HCT116 (cell line): ENCODE data around the gene PLCB1. TPM values are rescaled to one million over a fixed set of nuclear protein-coding genes. Genes with fewer than 3 reads are reported as not detected.

ENCODE experiments used
- ATAC-seq: fragments of 200-7000 bp; cut with Tn5 transposase; 2 replicates; pipeline ENCODE4 v1.9.1; 2020; ENCODE audit warnings: mild to moderate bottlenecking, moderate library complexity
- BruUV-seq: library from RNA; stranded (reverse); fragments of 400-500 nt; replicated peaks from 2 replicates; lab custom pipeline; 2021; lab: Mats Ljungman, UMichigan
- CTCF ChIA-PET: fragments of 300-600 bp; sonication (Branson Sonifier 250); formaldehyde crosslinking; loops from one replicate; lab custom pipeline; 2021; ENCODE audit warnings: antibody characterized with exemption; lab: Charles Lee
- POLR2A ChIA-PET: fragments of 300-600, 350-600 bp; sonication (Branson Sonifier 250); formaldehyde crosslinking; loops from one replicate; lab custom pipeline; 2021; ENCODE audit warnings: antibody characterized with exemption; lab: Charles Lee
- RAD21 ChIA-PET, 2 experiments: fragments of 300-600 bp; sonication (Branson Sonifier 250); formaldehyde crosslinking; loops; one replicate each; lab custom pipeline; 2023; ENCODE audit warnings: low total read pairs in 2 of 2; ENCODE audit not compliant: uncharacterized antibody in 2 of 2, unreplicated experiment in 2 of 2, low non-redundant PET in 1 of 2; lab: Charles Lee
- DNase-seq: peaks from one replicate; pipeline ENCODE4 v3.0.0-alpha.2; 2010; ENCODE audit warnings: low read depth, low spot score
- H2AFZ ChIP-seq: fragments of 200-600 bp; shearing (Covaris generic), sonication (generic); 2 replicates; pipeline ENCODE4 v1.6.1; 2017; ENCODE audit warnings: low read depth, mixed run types, mixed read lengths, antibody characterized with exemption, low read length; ENCODE audit not compliant: poor library complexity, severe bottlenecking
- H3K27ac ChIP-seq: 2 replicates; pipeline ENCODE4 v1.5.1; 2012; ENCODE audit warnings: low read depth, low read length
- H3K27me3 ChIP-seq: fragments of 200-600 bp; sonication (generic); 2 replicates; pipeline ENCODE4 v1.6.1; 2016; ENCODE audit warnings: mixed run types, low read length, mixed read lengths; ENCODE audit not compliant: insufficient read depth
- H3K36me3 ChIP-seq, 2 experiments: fragments of 200-500 bp in 1 of 2; fragments of 200-600 bp in 1 of 2; sonication (Bioruptor generic) in 1 of 2; sonication (generic) in 1 of 2; 2 replicates each; pipeline versions ENCODE4 v1.5.1 to v1.6.1; 2014 to 2016; ENCODE audit warnings: low read length in 2 of 2, inconsistent platforms in 1 of 2, mixed read lengths in 1 of 2, mixed run types in 1 of 2; ENCODE audit not compliant: insufficient read depth in 2 of 2, control insufficient read depth in 1 of 2
- H3K4me1 ChIP-seq, 2 experiments: fragments of 200-600 bp in 1 of 2; sonication (generic) in 1 of 2; 2 replicates each; pipeline versions ENCODE4 v1.5.1 to v1.6.1; 2012 to 2017; ENCODE audit warnings: low read length in 2 of 2, inconsistent platforms in 1 of 2, mild to moderate bottlenecking in 1 of 2, mixed read lengths in 1 of 2, mixed run types in 1 of 2, moderate library complexity in 1 of 2; ENCODE audit not compliant: insufficient read depth in 2 of 2, control insufficient read depth in 1 of 2
- H3K4me2 ChIP-seq: fragments of 200-600 bp; sonication (generic); 2 replicates; pipeline ENCODE4 v1.6.1; 2017; ENCODE audit warnings: mixed run types, low read length, mixed read lengths
- H3K4me3 ChIP-seq, 2 experiments: fragments of 200-600 bp in 1 of 2; sonication (generic) in 1 of 2; replicated peaks in 1 of 2; 2 replicates each; pipeline ENCODE4 v1.5.1; 2011 to 2016; ENCODE audit warnings: low read length in 2 of 2, control low read depth in 1 of 2, low read depth in 1 of 2, mild to moderate bottlenecking in 1 of 2, mixed read lengths in 1 of 2, mixed run types in 1 of 2
- H3K79me2 ChIP-seq: fragments of 200-600 bp; sonication (generic); 2 replicates; pipeline ENCODE4 v1.6.1; 2017; ENCODE audit warnings: mild to moderate bottlenecking, mixed run types, low read length, moderate library complexity, mixed read lengths; ENCODE audit not compliant: insufficient read depth
- H3K9ac ChIP-seq: fragments of 200-600 bp; sonication (generic); 2 replicates; pipeline ENCODE4 v1.6.1; 2016; ENCODE audit warnings: low read length, mixed read lengths
- H3K9me2 ChIP-seq: fragments of 200-600 bp; sonication (generic), shearing (Covaris generic); 2 replicates; pipeline ENCODE4 v1.6.1; 2017; ENCODE audit warnings: mixed run types, mild to moderate bottlenecking, moderate library complexity; ENCODE audit not compliant: insufficient read depth
- H3K9me3 ChIP-seq, 2 experiments: fragments of 200-500 bp in 1 of 2; fragments of 200-600 bp in 1 of 2; sonication (Bioruptor generic) in 1 of 2; sonication (generic) in 1 of 2; 2 replicates each; pipeline ENCODE4 v1.6.1; 2014 to 2017; ENCODE audit warnings: low read length in 2 of 2, mixed read lengths in 2 of 2, inconsistent platforms in 1 of 2, low read depth in 1 of 2, mild to moderate bottlenecking in 1 of 2, mixed run types in 1 of 2, moderate library complexity in 1 of 2; ENCODE audit not compliant: control insufficient read depth in 1 of 2, insufficient read depth in 1 of 2
- H4K20me1 ChIP-seq: fragments of 200-600 bp; sonication (generic), shearing (Covaris generic); 2 replicates; pipeline ENCODE4 v1.6.1; 2017; ENCODE audit warnings: mixed run types, mild to moderate bottlenecking, moderate library complexity; ENCODE audit not compliant: insufficient read depth
- ATF3 ChIP-seq: IDR thresholded peaks from 2 replicates; pipeline ENCODE4 v1.6.1; 2012
- CBX3 ChIP-seq: IDR thresholded peaks from 2 replicates; pipeline ENCODE4 v1.6.1; 2012; ENCODE audit warnings: low read depth
- CTCF ChIP-seq, 3 experiments: fragments of 200-600 bp in 1 of 3; sonication (generic) in 1 of 3; IDR thresholded peaks in 2 of 3; conservative IDR thresholded peaks in 1 of 3; 2 replicates each; pipeline ENCODE4 v1.5.1; 2012 to 2017; ENCODE audit warnings: low read depth in 2 of 3, low read length in 2 of 3, antibody characterized with exemption in 1 of 3, borderline replicate concordance in 1 of 3, control low read depth in 1 of 3, mild to moderate bottlenecking in 1 of 3, mixed read lengths in 1 of 3, mixed run types in 1 of 3, moderate library complexity in 1 of 3; ENCODE audit not compliant: insufficient read depth in 1 of 3
- ELF1 ChIP-seq: IDR thresholded peaks from 2 replicates; pipeline ENCODE4 v1.6.1; 2012; ENCODE audit warnings: low read depth, borderline replicate concordance
- EZH2 ChIP-seq: fragments of 200-600 bp; sonication (generic); IDR thresholded peaks from 2 replicates; pipeline ENCODE4 v1.6.1; 2017; ENCODE audit warnings: antibody characterized with exemption, mixed run types
- EZH2phosphoT487 ChIP-seq: fragments of 200-600 bp; IDR thresholded peaks from 2 replicates; pipeline ENCODE4 v1.6.1; 2018; ENCODE audit warnings: antibody characterized with exemption, borderline replicate concordance
- POLR2A ChIP-seq: IDR thresholded peaks from 2 replicates; pipeline ENCODE4 v1.7.0; 2011; ENCODE audit warnings: borderline replicate concordance; ENCODE audit not compliant: insufficient read depth, insufficient read length; ENCODE audit errors: extremely low read depth
- POLR2AphosphoS5 ChIP-seq: IDR thresholded peaks from 2 replicates; pipeline ENCODE4 v1.6.1; 2011; ENCODE audit warnings: mild to moderate bottlenecking, low read depth, low read length, moderate library complexity
- SIN3A ChIP-seq: IDR thresholded peaks from 2 replicates; pipeline ENCODE4 v1.6.1; 2012; ENCODE audit warnings: low read depth
- SP1 ChIP-seq: IDR thresholded peaks from 2 replicates; pipeline ENCODE4 v1.6.1; 2012; ENCODE audit warnings: low read depth
- SRF ChIP-seq: IDR thresholded peaks from 2 replicates; pipeline ENCODE4 v1.6.1; 2012; ENCODE audit warnings: low read depth
- TCF7L2 ChIP-seq: IDR thresholded peaks from 2 replicates; pipeline ENCODE4 v1.7.0; 2011; ENCODE audit warnings: borderline replicate concordance, inconsistent platforms; ENCODE audit not compliant: insufficient read depth, insufficient read length; ENCODE audit errors: extremely low read depth
- YY1 ChIP-seq: IDR thresholded peaks from 2 replicates; pipeline ENCODE4 v1.6.1; 2011; ENCODE audit warnings: low read length, low read depth, moderate library complexity, mild to moderate bottlenecking; ENCODE audit not compliant: insufficient replicate concordance; ENCODE audit errors: extremely low read depth
- ZNF274 ChIP-seq: fragments of 200-500 bp; sonication (Bioruptor generic); IDR thresholded peaks from 2 replicates; pipeline ENCODE4 v1.6.1; 2014; ENCODE audit warnings: mild to moderate bottlenecking, low read depth, low read length, inconsistent platforms
- intact Hi-C: fragments of 100-400 bp; cut with micrococcal nuclease; formaldehyde crosslinking; loops from 2 replicates; pipeline ENCODE4 v1.10.0; 2022
- total RNA-seq: library from RNA; stranded (reverse); gene quantifications from one replicate; pipeline ENCODE4 v1.2.1, GENCODE V29; 2021; ENCODE audit not compliant: unreplicated experiment
- TF ChIP-seq, protein P1 (sequence below): IDR thresholded peaks from 2 replicates; pipeline ENCODE4 v1.6.1; 2011; ENCODE audit warnings: mild to moderate bottlenecking, low read length, moderate library complexity; ENCODE audit not compliant: insufficient replicate concordance; ENCODE audit errors: extremely low read depth
- TF ChIP-seq, protein P2 (sequence below): IDR thresholded peaks from 2 replicates; pipeline ENCODE4 v1.6.1; 2012

PLCB1 gene
- total RNA-seq, 1 experiment from 2014 or later, result 15.8 TPM

- no peak for TF ChIP-seq CBX3
- TF ChIP-seq ATF3, result no peak
- TF ChIP-seq, protein P1, sequence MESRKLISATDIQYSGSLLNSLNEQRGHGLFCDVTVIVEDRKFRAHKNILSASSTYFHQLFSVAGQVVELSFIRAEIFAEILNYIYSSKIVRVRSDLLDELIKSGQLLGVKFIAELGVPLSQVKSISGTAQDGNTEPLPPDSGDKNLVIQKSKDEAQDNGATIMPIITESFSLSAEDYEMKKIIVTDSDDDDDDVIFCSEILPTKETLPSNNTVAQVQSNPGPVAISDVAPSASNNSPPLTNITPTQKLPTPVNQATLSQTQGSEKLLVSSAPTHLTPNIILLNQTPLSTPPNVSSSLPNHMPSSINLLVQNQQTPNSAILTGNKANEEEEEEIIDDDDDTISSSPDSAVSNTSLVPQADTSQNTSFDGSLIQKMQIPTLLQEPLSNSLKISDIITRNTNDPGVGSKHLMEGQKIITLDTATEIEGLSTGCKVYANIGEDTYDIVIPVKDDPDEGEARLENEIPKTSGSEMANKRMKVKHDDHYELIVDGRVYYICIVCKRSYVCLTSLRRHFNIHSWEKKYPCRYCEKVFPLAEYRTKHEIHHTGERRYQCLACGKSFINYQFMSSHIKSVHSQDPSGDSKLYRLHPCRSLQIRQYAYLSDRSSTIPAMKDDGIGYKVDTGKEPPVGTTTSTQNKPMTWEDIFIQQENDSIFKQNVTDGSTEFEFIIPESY, result no peak
Observed at GRCh38 chr20:8783734-8784133, 651.7 kb downstream of the PLCB1 start (continued).

DNA sequence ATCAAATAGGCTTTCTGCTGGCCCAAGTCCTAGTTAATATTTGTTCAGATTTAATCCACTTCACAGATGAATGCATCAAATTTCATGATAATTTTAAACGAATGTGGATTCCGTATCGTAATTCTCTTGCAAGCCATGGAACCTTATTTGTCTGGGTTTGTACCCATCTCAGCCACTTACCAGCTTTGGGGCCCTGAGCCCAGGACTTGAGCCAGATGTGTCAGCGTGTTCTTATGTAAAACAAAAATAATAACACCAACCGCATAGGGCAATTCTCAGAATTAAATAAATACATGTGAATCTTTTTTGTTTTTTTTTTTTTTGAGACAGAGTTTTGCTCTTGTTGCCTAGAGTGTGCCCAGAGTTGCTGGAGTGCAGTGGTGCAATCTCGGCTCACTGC is 654.3 kb downstream of the PLCB1 start:
- ChIA-PET POLR2A (no interaction called here), RAD21 (no interaction called here), CTCF (no interaction called here)
- no peaks in the 10 kb centered on the region for H3K79me2 ChIP-seq
- H3K9ac ChIP-seq, result no peak overlapping the region
- H3K4me2 ChIP-seq, result no peak overlapping the region
- intact Hi-C loops, result no loop called here
- DNase-seq, result no peak
- H3K9me2 ChIP-seq, result no peaks in the 10 kb centered on the region
- H3K27ac ChIP-seq, result no peak overlapping the region
- no peaks in the 10 kb centered on the region for H3K36me3 ChIP-seq
- H3K4me3 ChIP-seq, result no peak overlapping the region
- H4K20me1 ChIP-seq, result no peaks in the 10 kb centered on the region
- no TSS peak for BruUV-seq
- no peak overlapping the region for H2AFZ ChIP-seq
- H3K27me3 ChIP-seq, result no peaks in the 10 kb centered on the region
- no peaks in the 10 kb centered on the region for H3K9me3 ChIP-seq
- peaks cover 0 to 4% of the 10 kb centered on the region in 2 experiments; a peak in 1 of 4 replicates for H3K4me1 ChIP-seq
- no peak for ATAC-seq
- TF ChIP-seq SP1 (no peak), SIN3A (no peak), EZH2phosphoT487 (no peak), EZH2 (no peak), ATF3 (no peak), POLR2AphosphoS5 (no peak), CBX3 (no peak), YY1 (no peak), CTCF (IDR thresholded peaks at IDR 0.05 in 2 of 3, conservative IDR thresholded peaks at IDR 0.05 in 1 of 3; ENCODE audit: borderline replicate concordance in 1 of 3, insufficient read depth in 1 of 3, low read depth in 2 of 3, low read length in 2 of 3) (no peak), ELF1 (no peak), TCF7L2 (no peak), SRF (no peak), POLR2A (no peak), ZNF274 (no peak)
- TF ChIP-seq, protein P2, sequence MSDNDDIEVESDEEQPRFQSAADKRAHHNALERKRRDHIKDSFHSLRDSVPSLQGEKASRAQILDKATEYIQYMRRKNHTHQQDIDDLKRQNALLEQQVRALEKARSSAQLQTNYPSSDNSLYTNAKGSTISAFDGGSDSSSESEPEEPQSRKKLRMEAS, result no peak
- TF ChIP-seq, protein P1, result no peak
